ENCODE data around the gene CTCF. TPM values are rescaled to one million over a fixed set of nuclear protein-coding genes. Genes with fewer than 3 reads are reported as not detected.

Gene CTCF
- total RNA-seq, 1 donor from 2014 or later = 62.5 TPM

DNA sequence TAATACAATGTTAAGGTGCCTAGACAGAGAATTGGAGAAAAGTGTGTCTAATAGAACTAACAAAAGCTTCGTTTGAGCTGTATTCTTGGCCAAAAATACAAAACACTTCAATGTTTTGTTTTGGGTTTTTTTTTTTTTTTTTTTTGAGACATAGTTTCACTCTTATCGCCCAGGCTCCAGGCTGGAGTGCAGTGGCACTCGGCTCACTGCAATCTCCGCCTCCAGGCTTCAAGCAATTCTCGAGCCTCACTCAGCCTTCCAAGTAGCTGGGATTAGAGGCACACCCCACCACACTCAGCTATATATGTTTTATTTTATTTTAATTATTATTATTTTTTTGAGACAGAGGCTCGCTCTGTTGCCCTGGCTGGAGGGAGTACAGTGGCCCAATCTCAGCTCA lies 44.3 kb downstream of the CTCF start:
- Mint-ChIP-seq H3K9me3 (no peaks in the 10 kb centered on the region), H3K4me1 (peaks cover 7% of the 10 kb centered on the region), H3K27ac (peak overlapping the region; percentile 3), H3K4me3 (no peak overlapping the region), H3K27me3 (no peaks in the 10 kb centered on the region), H3K36me3 (ENCODE audit: low read depth) (peaks cover 6% of the 10 kb centered on the region)
- no peak for DNase-seq
- intact Hi-C loops (cut with micrococcal nuclease) = loop anchor here (5.0 kb wide), 1 partner anchor 44 kb away; the partner anchor contains the start of gene CTCF

DNA sequence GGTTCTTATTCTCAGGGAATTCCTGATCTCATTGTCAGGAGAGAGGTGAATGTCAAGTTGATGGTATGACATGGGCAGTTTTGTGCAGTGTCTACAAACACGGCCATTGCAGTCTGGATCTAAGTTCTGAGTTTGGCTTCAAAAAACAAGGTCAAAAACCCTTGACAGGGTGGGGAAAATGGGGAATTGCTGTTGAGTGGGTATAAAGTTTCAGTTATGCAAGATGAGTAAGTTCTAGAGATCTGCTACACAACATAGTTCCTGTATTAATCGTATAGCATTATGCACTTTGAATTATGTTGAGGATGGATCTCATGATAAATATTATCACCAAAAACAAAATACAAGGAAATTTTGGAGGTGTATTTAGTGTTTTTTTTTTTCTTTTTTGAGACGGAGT lies 46.0 kb downstream of the CTCF start:
- H3K36me3 Mint-ChIP-seq (ENCODE audit: low read depth) = peaks cover 16% of the 10 kb centered on the region

DNA sequence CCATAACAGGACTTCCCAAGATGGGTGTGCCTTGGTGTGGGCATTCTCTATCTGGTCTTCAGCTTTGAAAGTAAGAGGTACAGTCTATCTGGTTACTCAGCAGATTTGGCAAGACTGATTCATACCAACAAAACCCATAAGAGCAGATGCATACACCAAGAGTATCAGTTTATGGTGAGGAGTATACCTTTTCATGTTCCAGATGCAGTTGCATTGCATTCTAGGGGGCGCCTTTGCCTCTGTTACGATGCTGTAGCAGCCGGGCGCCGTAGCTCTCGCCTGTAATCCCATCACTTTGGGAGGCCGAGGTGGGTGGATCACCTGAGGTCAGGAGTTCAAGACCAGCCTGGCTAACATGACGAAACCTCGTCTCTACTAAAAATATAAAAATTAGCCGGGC lies 51.5 kb downstream of the CTCF start:
- Mint-ChIP-seq H3K27ac (no peak overlapping the region), H3K9me3 (no peaks in the 10 kb centered on the region), H3K36me3 (ENCODE audit: low read depth) (peaks cover 36% of the 10 kb centered on the region), H3K27me3 (no peaks in the 10 kb centered on the region), H3K4me1 (no peaks in the 10 kb centered on the region), H3K4me3 (no peak overlapping the region)
- intact Hi-C loops (cut with micrococcal nuclease) = no loop called here
- peak; percentile 63 for DNase-seq

More for the DNA sequence above, 46.0 kb downstream of the CTCF start:
- H3K4me3 Mint-ChIP-seq = no peak overlapping the region
- H3K27ac Mint-ChIP-seq = peak overlapping the region; percentile 38
- intact Hi-C loops (cut with micrococcal nuclease) = loop anchor here (5.0 kb wide), 1 partner anchor 46 kb away; the partner anchor contains the start of gene CTCF
- no peak for DNase-seq
- H3K4me1 Mint-ChIP-seq = peaks cover 7% of the 10 kb centered on the region
- H3K27me3 Mint-ChIP-seq = no peaks in the 10 kb centered on the region
- no peaks in the 10 kb centered on the region for H3K9me3 Mint-ChIP-seq

DNA sequence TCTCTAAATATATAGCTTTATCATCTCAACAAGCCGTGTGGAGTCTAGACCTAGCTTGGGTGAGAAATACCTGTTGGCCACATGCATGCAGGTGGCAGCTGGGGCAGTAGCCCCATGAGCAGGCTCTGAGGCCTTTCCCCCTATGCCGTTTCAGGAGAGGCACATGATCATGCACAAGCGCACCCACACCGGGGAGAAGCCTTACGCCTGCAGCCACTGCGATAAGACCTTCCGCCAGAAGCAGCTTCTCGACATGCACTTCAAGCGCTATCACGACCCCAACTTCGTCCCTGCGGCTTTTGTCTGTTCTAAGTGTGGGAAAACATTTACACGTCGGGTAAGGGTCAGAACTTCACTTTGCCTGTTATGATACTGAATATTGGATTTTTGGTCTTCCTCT lies 65.9 kb downstream of the CTCF start:
- H3K9me3 Mint-ChIP-seq = no peaks in the 10 kb centered on the region
- DNase-seq = no peak
- H3K27ac Mint-ChIP-seq = no peak overlapping the region
- no peaks in the 10 kb centered on the region for H3K27me3 Mint-ChIP-seq
- no peak overlapping the region for H3K4me3 Mint-ChIP-seq
- intact Hi-C loops (cut with micrococcal nuclease) = no loop called here
- H3K36me3 Mint-ChIP-seq (ENCODE audit: low read depth) = peaks cover 52% of the 10 kb centered on the region
- H3K4me1 Mint-ChIP-seq = no peaks in the 10 kb centered on the region

DNA sequence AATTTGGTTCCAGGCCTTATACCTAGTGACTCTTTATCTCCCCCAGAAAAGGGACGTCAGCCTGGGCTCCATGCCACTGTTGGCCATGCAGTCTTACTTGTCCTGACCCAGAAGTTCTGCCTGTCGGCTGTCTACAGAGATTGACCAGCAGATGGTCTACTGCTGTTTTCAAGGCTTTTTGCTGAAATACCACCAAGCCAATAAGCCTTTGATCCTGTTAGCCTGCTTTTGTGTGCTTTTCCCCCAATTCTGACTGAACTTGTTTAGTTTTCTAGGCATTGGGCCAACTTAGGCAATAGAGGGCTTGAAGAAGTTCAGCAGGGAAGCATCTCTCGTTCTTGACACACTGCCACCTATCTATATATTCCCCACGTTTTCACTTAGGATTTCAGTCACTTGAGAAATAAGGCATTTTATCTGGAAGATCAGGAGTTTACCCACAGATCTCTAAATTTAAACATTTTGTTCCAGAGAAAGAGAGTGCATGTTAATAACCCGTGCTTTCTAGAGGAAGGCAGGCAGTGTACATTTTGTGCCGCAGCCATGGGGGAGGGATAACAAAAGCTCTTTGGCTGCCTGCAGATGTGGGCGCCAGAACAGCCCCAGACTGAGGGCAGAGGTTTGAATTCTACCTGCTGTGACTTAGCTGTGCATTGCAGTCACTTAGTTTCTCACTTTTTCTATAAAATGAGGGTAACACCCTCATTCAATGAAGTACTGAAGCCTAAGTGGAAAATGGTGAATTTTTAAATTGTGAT lies 70.3 kb downstream of the CTCF start:
- Mint-ChIP-seq H3K27ac (no peak overlapping the region), H3K36me3 (ENCODE audit: low read depth) (peaks cover 50% of the 10 kb centered on the region), H3K27me3 (no peaks in the 10 kb centered on the region), H3K4me1 (no peaks in the 10 kb centered on the region), H3K9me3 (no peaks in the 10 kb centered on the region), H3K4me3 (no peak overlapping the region)
- DNase-seq = no peak
- intact Hi-C loops (cut with micrococcal nuclease) = no loop called here

DNA sequence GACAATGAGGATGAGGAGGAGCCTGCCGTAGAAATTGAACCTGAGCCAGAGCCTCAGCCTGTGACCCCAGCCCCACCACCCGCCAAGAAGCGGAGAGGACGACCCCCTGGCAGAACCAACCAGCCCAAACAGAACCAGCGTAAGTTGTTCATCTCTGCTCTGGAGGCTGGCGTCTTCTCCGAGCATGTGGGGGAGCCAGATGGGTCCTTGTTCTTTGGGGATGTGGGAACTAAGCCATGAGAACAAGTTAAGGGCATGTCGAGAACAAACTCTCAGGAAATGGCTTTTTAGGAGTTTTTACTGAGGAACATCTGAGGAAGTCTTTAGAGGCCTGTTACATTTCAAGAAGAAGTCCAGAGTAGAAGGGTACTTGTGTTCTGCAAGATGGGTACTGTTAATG lies 74.4 kb downstream of the CTCF start:
- intact Hi-C loops (cut with micrococcal nuclease) = no loop called here
- Mint-ChIP-seq H3K4me3 (no peak overlapping the region), H3K4me1 (no peaks in the 10 kb centered on the region), H3K9me3 (no peaks in the 10 kb centered on the region), H3K36me3 (ENCODE audit: low read depth) (peaks cover 42% of the 10 kb centered on the region), H3K27me3 (no peaks in the 10 kb centered on the region), H3K27ac (no peak overlapping the region)
- no peak for DNase-seq

DNA sequence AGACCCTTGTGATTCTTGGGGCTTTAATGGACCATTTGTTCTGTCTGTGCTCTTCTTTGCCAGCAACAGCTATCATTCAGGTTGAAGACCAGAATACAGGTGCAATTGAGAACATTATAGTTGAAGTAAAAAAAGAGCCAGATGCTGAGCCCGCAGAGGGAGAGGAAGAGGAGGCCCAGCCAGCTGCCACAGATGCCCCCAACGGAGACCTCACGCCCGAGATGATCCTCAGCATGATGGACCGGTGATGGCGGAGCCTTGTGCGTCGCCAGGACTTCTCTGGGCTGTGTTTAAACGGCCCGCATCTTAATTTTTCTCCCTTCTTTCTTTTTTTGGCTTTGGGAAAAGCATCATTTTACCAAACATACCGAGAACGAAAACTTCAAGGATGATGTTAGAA lies 75.3 kb downstream of the CTCF start:
- H3K36me3 Mint-ChIP-seq (ENCODE audit: low read depth) = peaks cover 35% of the 10 kb centered on the region
- no peaks in the 10 kb centered on the region for H3K4me1 Mint-ChIP-seq
- no peak overlapping the region for H3K27ac Mint-ChIP-seq
- no peak for DNase-seq
- no peaks in the 10 kb centered on the region for H3K27me3 Mint-ChIP-seq
- no peaks in the 10 kb centered on the region for H3K9me3 Mint-ChIP-seq
- intact Hi-C loops (cut with micrococcal nuclease) = no loop called here
- no peak overlapping the region for H3K4me3 Mint-ChIP-seq

DNA sequence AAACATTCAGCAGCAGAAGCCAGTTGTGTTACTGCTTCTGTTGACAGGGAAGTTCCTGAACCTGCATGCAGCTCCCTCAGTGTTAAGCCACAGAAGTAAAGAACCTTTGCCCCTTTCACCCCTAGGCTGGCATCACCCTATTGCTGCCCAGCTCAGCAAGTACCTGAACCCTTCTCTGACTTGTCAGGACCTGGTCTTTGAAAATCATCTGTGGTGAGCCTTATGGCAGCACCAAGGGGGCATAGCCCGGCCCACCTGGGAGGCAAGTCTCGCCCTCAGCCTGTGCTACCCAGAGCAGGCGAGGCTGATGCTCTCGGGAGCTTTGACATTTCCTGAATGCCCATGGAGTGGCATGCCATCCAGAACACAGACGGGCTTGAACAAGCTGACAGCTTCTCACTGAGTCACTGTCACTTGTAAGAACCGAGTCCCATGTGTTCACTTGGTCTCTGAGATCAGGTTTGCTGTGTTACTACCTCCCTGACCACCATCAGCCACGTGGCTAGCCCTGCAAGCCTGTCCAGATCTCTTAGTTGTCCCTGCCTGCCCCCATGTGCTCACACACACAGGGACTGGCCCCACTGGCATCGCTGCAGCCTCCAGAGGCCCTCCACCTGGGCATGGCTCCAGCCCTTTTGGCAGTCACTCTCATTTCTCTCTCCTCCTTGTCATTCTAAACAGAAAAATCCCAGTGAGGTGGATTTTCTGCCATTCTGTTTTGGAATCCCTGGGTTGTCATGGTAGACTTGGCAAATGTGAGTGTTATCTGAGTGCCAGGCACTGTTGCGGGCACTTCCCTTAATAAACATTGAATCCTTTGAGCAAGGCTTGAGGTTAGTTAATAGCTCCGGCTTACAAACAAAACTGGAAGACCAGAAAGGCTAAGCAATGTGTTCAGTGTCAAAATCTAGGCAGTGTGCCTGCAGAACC lies 79.7 kb downstream of the CTCF start:
- Mint-ChIP-seq H3K9me3 (no peaks in the 10 kb centered on the region), H3K27me3 (no peaks in the 10 kb centered on the region), H3K36me3 (ENCODE audit: low read depth) (peaks cover 20% of the 10 kb centered on the region), H3K4me3 (no peak overlapping the region), H3K4me1 (peaks cover 12% of the 10 kb centered on the region), H3K27ac (no peak overlapping the region)
- DNase-seq = no peak
- intact Hi-C loops (cut with micrococcal nuclease) = no loop called here

DNA sequence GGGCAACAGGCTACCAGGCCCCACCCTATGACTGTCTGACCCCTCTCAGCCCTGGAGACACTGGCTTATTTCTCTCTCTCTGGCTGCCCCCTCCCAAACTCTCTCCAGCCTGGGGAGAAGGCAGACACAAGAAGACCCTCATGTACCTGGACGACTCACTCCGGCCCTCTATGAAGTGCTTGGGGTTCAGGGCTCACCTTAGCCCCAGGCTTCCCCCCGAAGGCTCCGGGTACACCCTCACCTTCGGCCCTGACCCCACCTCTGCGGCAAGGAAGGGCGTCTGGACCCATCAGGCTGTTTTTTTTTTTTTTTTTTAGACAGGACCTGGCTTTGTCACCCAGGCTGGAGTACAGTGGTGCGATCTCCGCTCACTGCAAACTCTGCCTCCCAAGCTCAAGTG lies 81.7 kb downstream of the CTCF start:
- intact Hi-C loops (cut with micrococcal nuclease) = loop anchor here (1.0 to 2.0 kb wide), 4 partner anchors 17 to 163 kb away; partner anchors contain the start of genes ACD, ATP6V0D1, CTCF and PARD6A
- Mint-ChIP-seq H3K36me3 (ENCODE audit: low read depth) (peaks cover 17% of the 10 kb centered on the region), H3K27me3 (no peaks in the 10 kb centered on the region), H3K4me3 (peak overlapping the region; percentile 88), H3K27ac (peak overlapping the region; percentile 74), H3K9me3 (no peaks in the 10 kb centered on the region), H3K4me1 (peaks cover 15% of the 10 kb centered on the region)
- no peak for DNase-seq

DNA sequence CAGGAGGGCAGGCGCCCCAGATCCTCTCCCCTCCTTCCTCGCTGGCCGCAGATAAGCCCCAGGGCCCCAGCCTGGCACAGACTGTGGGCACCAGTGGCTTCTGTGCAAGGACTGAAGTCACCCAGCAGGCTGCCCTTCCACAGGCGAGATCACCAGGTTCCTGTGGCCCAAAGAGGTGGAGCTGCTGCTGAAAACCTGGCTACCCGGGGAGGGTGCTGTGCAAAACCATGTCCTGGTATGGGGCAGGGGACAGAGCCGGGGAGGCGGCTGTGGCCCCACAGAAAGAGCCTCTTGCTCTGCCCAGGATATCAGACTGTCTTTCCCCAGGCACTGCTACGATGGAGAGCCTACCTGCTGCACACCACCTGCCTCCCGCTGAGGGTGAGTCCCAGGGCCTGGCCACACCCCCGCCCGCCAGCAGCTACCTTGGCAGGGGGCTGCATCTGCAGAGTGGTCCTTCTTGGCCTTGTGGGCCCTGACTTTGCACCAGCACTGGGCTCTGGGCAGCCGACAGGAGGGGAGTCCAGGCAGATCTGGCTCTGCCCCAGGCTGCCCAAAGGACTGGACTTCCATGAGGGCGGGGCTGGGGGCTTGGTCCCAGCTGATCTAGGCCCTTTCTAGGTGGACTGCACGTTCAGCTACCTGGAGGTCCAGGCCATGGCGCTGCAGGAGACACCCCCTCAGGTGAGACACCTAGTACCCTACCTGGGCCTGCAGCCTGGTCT lies 83.2 kb downstream of the CTCF start:
- Mint-ChIP-seq H3K9me3 (no peaks in the 10 kb centered on the region), H3K27ac (peak overlapping the region; percentile 88), H3K4me3 (peak overlapping the region; percentile 88), H3K4me1 (peaks cover 17% of the 10 kb centered on the region), H3K36me3 (ENCODE audit: low read depth) (peaks cover 26% of the 10 kb centered on the region), H3K27me3 (no peaks in the 10 kb centered on the region)
- no peak for DNase-seq
- intact Hi-C loops (cut with micrococcal nuclease) = loop anchor here (1.0 to 2.0 kb wide), 3 partner anchors 15 to 165 kb away; partner anchors contain the start of genes ACD, ATP6V0D1 and PARD6A

DNA sequence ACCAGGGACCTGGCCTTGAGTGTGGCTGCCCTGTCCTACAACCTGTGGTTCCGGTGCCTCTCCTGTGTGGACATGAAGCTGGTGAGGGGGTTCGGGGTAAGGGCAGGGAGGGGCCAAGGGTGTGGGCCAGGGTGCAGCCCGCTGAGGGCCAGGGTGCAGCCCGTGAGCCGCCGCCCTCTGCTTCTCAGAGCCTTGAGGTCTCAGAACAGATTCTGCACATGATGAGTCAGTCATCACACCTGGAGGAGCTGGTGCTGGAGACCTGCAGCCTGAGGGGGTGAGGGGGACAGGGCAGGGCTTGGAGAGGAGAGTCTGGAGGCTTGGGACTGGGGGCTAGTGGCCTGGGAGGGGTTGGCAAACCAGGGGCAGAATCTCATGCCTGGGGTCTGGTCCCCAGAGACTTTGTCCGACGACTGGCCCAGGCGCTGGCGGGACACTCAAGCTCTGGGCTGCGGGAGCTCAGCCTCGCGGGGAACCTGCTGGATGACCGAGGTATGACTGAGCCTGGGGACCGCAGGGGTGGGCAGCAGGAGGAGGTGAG lies 84.9 kb downstream of the CTCF start:
- H3K4me1 Mint-ChIP-seq = peaks cover 23% of the 10 kb centered on the region
- no peak for DNase-seq
- no peaks in the 10 kb centered on the region for H3K9me3 Mint-ChIP-seq
- no peaks in the 10 kb centered on the region for H3K27me3 Mint-ChIP-seq
- no peak overlapping the region for H3K27ac Mint-ChIP-seq
- intact Hi-C loops (cut with micrococcal nuclease) = no loop called here
- H3K4me3 Mint-ChIP-seq = peak overlapping the region; percentile 76
- peaks cover 41% of the 10 kb centered on the region for H3K36me3 Mint-ChIP-seq (ENCODE audit: low read depth)

DNA sequence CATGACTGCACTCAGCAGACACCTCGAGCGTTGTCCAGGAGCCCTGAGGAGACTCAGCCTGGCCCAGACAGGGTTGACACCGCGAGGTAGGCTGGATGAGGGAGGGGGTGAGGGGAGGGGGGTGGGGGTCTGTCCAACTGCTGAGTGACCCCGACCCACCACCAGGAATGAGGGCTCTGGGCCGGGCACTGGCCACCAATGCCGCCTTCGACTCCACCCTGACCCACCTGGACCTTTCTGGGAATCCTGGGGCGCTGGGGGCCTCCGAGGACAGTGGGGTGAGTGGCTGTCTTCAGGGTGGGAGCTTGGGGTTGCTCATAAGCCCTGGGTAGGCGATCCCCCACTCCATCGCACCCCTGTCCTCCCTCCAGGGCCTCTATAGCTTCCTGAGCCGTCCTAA lies 85.4 kb downstream of the CTCF start:
- Mint-ChIP-seq H3K36me3 (ENCODE audit: low read depth) (peaks cover 43% of the 10 kb centered on the region), H3K4me3 (no peak overlapping the region), H3K27me3 (no peaks in the 10 kb centered on the region), H3K27ac (no peak overlapping the region), H3K9me3 (no peaks in the 10 kb centered on the region), H3K4me1 (peaks cover 23% of the 10 kb centered on the region)
- intact Hi-C loops (cut with micrococcal nuclease) = no loop called here
- no peak for DNase-seq

DNA sequence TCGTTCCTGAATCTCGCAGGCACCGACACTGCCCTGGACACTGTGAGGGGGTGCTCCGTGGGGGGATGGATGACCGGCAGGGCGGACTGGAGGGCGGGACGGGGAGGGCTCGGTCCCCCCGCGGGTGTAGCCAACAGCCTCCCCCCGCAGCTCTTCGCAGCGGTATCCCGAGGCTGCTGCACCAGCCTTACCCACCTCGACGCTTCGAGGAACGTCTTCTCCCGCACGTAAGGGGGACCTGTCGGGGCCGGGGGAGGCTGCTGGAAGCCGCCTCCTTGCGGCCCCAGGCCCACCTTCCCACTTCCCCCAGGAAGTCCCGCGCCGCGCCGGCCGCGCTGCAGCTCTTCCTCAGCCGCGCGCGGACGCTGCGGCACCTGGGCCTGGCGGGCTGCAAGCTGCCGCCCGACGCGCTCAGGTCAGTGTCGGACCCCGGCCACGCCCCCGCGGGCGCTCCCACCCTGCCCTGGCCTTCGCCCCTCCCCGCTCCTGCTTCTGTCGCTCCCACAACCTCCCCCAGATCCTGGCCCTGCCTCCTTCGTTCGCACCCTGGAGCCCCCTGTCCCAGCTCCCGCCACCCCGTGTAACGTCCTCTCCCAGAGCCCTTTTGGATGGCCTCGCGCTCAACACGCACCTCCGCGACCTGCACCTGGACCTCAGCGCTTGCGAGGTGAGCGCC lies 85.9 kb downstream of the CTCF start:
- no peaks in the 10 kb centered on the region for H3K9me3 Mint-ChIP-seq
- peaks cover 43% of the 10 kb centered on the region for H3K36me3 Mint-ChIP-seq (ENCODE audit: low read depth)
- H3K4me3 Mint-ChIP-seq = no peak overlapping the region
- peaks cover 23% of the 10 kb centered on the region for H3K4me1 Mint-ChIP-seq
- no peak overlapping the region for H3K27ac Mint-ChIP-seq
- no peak for DNase-seq
- intact Hi-C loops (cut with micrococcal nuclease) = no loop called here
- H3K27me3 Mint-ChIP-seq = no peaks in the 10 kb centered on the region

All from activated CD4-positive, alpha-beta T cell treated with anti-CD3 and anti-CD28 coated beads, Interleukin-2, amount 10 ng/mL, durations not matched to agents 24 days and 14 days (primary cell).